Omental fat pad (tissue), 4 donors: Measurements from ENCODE around the gene MEAF6. TPM values are rescaled to one million over a fixed set of nuclear protein-coding genes. Genes with fewer than 3 reads are reported as not detected.

Source experiments
- ATAC-seq: fragments of 150-250 bp; one replicate; pipeline ENCODE4 v1.9.1; 2016; ENCODE audit warnings: mild to moderate bottlenecking, moderate library complexity; ENCODE audit not compliant: low FRiP score
- DNase-seq: peaks from one replicate; pipeline ENCODE4 v3.0.0-alpha.2; 2019; ENCODE audit warnings: low spot score
- CTCF ChIP-seq, 3 donors: fragments of 450-650 bp; IDR thresholded peaks; one replicate each; pipeline ENCODE4 v1.5.1; 2016 to 2017; ENCODE audit warnings: antibody characterized with exemption in 3 of 3, mild to moderate bottlenecking in 3 of 3, moderate library complexity in 2 of 3
- total RNA-seq, 4 donors: library from RNA; depleted of rRNA; stranded (reverse); fragments of >200 nt; gene quantifications; one replicate each; pipeline ENCODE4 v1.1.0, GENCODE V29; 2016

Gene MEAF6
- total RNA-seq, 4 donors from 2014 or later: 56.2 to 87.2 (median 61.5) TPM

- DNase-seq: no peak
- ATAC-seq: no peak
- no peak for TF ChIP-seq CTCF (IDR thresholded peaks at IDR 0.05)
Measured at GRCh38 chr1:37474697-37475379, 39.7 kb downstream of the MEAF6 start.

GRCh38 chr1:37474046-37474696 lies 40.4 kb downstream of the MEAF6 start, which contains the start of gene ZC3H12A:
ZC3H12A (plus strand) TSS chr1:37474580; CDS start chr1:37475497, 917 bp downstream.
- no peak for TF ChIP-seq CTCF (IDR thresholded peaks at IDR 0.05)
- DNase-seq: peak; percentile 85
- peak; percentile 68 for ATAC-seq

- DNase-seq (no peak), ATAC-seq (no peak)
- no peak for TF ChIP-seq CTCF (IDR thresholded peaks at IDR 0.05)
Measured at GRCh38 chr1:37473431-37474045, 41.0 kb downstream of the MEAF6 start.

- DNase-seq (no peak), ATAC-seq (no peak)
- no peak for TF ChIP-seq CTCF (IDR thresholded peaks at IDR 0.05)
Measured at GRCh38 chr1:37472994-37473393, 41.6 kb downstream of the MEAF6 start.

- ATAC-seq (no peak), DNase-seq (no peak)
- TF ChIP-seq CTCF (IDR thresholded peaks at IDR 0.05): no peak
Measured at GRCh38 chr1:37472281-37472680, 42.3 kb downstream of the MEAF6 start.

GRCh38 chr1:37471345-37472231 lies 43.0 kb downstream of the MEAF6 start:
- peak; percentile 73 for ATAC-seq
- no peak for TF ChIP-seq CTCF (IDR thresholded peaks at IDR 0.05)
- no peak for DNase-seq
